A673 (cell line): ENCODE measurements around the gene TRPC6.

ENCODE experiments used
- EZH2 ChIP-seq: fragments of 200-600 bp; sonication (generic); IDR thresholded peaks from 2 replicates; pipeline ENCODE4 v1.6.1; 2017; ENCODE audit warnings: borderline replicate concordance, low read depth, mild to moderate bottlenecking, mixed read lengths, antibody characterized with exemption, low read length; ENCODE audit not compliant: poor library complexity, severe bottlenecking
- TF ChIP-seq, protein P1 (sequence below): fragments of 300-800, 200-600 bp; sonication (generic); conservative IDR thresholded peaks from 2 replicates; pipeline ENCODE4 v1.5.1; 2017; ENCODE audit warnings: low read depth, mild to moderate bottlenecking, antibody characterized with exemption, low read length, moderate library complexity, mixed read lengths

DNA sequence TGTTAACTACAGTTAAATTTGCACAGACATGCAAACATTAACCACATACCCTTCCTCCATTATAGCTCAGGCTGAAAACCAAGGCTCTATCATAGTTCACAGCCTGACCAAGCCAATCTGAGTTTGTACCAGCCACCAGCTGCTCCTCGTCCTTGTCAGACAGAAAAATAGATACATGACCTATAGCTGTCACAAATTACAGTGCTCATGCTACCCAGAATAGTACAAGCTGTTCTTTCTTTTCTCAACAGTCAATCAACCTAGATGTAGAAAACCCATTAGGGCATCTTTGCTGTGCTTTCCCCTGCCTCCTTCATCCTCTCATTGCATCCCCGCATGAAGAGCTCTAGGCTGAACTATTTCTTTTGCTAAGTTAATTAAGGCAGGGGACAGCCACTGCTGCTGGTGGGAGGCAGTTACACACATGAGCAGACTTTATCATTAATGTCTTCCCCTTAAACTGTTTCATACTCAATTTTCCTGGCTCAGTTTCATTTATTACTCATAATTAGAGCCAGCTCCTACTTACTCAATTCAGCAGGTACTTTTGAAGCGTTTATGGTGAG lies 148.3 kb downstream of the TRPC6 start:
- TF ChIP-seq, protein P1, sequence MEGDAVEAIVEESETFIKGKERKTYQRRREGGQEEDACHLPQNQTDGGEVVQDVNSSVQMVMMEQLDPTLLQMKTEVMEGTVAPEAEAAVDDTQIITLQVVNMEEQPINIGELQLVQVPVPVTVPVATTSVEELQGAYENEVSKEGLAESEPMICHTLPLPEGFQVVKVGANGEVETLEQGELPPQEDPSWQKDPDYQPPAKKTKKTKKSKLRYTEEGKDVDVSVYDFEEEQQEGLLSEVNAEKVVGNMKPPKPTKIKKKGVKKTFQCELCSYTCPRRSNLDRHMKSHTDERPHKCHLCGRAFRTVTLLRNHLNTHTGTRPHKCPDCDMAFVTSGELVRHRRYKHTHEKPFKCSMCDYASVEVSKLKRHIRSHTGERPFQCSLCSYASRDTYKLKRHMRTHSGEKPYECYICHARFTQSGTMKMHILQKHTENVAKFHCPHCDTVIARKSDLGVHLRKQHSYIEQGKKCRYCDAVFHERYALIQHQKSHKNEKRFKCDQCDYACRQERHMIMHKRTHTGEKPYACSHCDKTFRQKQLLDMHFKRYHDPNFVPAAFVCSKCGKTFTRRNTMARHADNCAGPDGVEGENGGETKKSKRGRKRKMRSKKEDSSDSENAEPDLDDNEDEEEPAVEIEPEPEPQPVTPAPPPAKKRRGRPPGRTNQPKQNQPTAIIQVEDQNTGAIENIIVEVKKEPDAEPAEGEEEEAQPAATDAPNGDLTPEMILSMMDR, result no peak
- TF ChIP-seq EZH2, result no peak
